ENCODE data around the gene MYL3.

Gene MYL3

DNA sequence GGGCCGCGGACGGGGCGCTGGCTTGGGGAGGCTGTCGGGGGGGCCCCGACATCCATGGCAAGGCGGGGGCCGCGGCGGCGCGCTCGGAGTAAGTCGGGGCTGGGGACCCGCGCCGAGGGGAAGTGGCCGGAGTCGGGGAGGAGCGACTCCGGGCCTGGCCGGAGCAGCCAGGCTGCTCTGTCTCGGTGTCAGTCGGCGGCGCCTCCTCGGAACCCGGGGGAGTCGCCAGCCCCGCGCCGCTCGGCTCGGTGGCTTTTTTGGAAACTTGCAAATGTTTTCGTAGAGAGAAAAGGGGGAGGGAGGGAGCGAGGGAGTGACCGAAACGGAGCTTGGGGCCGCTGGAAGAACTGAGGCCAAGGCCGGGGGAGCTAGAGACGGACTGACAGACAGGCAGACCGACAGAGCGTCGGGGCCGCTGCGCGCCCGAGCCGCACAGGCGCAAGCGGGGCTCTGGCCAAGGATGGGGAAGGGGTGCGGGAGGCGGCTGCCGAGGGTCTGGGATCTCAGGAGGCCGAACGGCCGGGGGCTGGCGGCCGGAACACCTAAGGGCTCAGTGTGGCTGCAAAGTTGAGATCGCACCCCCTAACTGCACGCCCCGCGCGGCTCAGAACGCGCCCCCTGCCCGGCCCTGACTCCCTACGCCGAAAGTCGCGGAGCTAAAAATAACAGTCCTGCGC is 19.3 kb upstream of the MYL3 start:
- no peak for DNase-seq

- peak; percentile 33 for DNase-seq
Measured at GRCh38 chr3:46881596-46882376, 18.5 kb upstream of the MYL3 start.

DNA sequence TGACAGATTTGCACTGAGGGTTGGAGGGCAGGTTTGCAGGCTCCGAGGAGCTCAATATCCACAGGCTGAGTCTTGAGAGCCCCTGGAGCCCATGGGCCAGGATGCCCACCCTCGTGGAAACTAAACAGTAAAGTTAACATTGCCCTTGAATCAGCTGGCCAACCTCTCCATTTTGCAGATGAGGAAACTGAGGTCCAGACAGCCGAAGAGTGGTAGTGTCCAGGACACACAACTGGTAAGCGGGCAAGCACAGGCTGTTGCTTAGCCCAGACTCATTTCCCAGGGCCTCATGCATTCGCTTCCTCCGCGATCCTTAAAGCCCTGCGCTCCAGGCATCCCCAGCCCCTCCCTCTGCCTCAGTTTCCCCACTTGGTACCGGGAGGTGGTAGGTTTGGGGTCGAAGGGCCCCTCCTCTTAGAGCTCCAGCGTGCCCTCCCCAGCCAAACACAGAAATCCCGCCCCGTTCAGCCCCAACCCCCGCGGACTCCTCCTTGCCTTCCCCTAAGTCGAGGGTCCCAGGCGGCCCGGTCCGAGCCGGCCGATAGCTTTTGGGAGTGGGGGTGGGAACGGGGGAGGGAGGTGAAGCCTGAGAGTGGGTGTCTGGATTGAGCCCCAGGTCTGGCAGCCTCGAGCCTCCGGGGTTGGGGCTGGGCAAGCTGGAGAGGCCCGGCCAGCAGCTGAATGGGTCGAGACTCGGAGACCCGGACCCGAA is 17.8 kb upstream of the MYL3 start:
- no peak for DNase-seq

DNA sequence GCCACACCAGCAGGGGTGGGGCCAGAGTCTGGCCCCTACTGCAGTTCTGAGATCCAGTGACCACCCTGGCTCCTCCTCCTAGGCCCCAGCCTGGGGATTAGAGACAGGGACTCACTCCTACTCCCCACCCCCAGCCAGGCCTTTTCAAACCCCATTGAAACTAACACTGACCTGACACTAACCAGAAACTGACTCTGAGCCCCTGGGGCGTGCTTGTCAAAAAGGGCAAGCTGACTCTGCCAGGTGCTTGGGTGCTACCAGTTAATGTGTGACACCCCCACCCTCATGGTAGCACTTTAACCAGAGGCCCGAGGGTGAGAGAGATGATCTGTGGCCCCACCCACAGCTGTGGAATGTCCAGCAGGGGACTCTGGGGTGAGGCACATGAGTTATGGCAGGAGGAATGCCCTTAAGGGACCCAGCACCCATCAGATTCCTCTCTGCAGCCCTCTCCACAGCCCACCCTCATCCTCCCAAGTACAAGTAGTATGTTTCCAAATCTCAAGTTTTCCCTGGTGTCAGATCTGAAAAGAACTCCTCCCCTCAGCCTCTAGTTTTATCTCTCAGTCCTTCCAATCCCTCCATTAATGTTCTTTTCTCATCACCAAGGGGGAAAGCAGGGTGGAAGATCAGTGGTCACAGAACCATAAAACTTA is 15.7 kb upstream of the MYL3 start:
- DNase-seq = no peak

DNA sequence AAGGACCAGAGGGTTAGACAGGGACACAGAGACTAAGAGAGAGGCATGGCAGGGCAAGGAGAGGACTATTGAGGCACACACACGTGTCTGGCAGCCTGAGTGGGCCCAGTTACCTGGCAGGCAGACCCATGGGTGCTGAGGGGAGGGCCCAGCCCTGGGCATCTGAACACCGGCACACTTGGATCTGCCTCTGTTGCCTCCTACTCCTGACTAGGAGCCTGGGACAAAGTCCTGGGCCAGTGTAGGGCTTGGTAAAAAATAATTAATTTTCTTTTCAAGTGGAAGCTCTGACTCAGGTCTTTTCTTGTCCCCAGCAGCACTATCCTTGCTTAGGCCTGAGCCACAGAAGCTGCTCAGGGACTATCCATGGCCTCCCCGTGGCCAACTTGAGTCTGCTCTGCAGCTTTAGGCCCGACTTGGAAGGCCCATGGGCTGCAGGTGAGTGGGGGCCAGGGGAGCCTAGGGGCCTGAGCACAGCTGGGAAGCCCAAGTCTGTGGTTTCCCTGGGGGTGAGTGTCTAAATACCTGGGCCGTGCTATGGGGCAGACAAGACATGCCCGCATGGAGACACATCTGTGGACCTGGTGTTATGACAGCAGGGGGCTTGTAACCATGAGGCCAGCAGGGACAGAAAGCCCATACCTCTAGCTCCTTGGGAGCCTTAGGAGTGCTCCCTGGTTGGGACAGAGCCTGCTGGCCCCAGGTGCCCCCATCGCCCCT is 14.3 kb upstream of the MYL3 start, which contains the start of gene PTH1R:
Gene PTH1R (plus strand): TSS at position 316 of the 720 bp plus-strand sequence. CDS start 5,839 bp downstream, outside the sequence.
- no peak for DNase-seq

GRCh38 chr3:46876313-46877300 is 13.4 kb upstream of the MYL3 start:
- no peak for DNase-seq

GRCh38 chr3:46875560-46875959 is 12.3 kb upstream of the MYL3 start:
- DNase-seq = no peak

GRCh38 chr3:46874430-46874829 is 11.2 kb upstream of the MYL3 start:
- DNase-seq = no peak

GRCh38 chr3:46873521-46873920 is 10.3 kb upstream of the MYL3 start:
- no peak for DNase-seq

GRCh38 chr3:46871222-46871621 is 8.0 kb upstream of the MYL3 start:
- no peak for DNase-seq

- no peak for DNase-seq
Measured at GRCh38 chr3:46870651-46871050, 7.4 kb upstream of the MYL3 start.

DNA sequence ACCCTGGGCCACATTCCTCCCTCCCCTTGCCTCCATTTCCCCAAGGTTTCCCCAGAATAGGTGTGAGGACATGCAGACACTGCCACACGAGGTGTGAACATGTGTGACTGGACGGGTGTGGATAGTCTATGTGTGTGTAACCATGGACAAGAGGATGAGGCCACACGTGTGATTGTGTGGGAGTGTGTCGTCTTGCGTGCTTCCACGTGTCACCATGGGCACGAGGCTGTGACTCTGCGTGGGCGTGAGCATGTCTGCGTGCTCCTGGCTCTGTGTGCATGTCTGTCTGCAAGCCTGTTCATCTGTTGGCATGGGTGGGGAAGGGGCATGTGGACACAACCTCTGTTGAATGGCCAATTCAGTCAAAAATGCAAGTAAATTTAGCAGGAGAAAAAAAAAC is 6.2 kb upstream of the MYL3 start:
- no peak for DNase-seq

GRCh38 chr3:46868948-46869347 is 5.7 kb upstream of the MYL3 start:
- DNase-seq = no peak

GRCh38 chr3:46868287-46868686 is 5.0 kb upstream of the MYL3 start:
- DNase-seq = no peak

DNA sequence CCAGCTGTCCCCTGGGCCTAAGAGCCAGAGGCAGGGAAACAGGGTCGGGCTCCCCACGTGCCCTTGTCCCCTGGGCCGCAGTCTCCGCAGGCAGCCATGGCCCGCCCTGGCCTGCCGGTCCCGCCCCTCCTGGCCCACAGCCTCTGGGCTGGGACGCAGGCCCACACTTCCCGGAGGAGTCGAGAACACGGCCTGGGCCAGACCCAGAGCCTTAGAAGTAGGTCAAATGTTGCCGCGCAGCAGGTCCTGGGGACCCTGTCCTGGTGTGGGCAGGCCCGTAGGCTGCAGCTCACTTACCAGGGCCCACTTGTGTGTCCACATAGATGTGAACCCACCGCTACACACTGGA is 4.3 kb upstream of the MYL3 start:
- DNase-seq = no peak

GRCh38 chr3:46866720-46867549 is 3.7 kb upstream of the MYL3 start:
- DNase-seq = peak; percentile 88

DNA sequence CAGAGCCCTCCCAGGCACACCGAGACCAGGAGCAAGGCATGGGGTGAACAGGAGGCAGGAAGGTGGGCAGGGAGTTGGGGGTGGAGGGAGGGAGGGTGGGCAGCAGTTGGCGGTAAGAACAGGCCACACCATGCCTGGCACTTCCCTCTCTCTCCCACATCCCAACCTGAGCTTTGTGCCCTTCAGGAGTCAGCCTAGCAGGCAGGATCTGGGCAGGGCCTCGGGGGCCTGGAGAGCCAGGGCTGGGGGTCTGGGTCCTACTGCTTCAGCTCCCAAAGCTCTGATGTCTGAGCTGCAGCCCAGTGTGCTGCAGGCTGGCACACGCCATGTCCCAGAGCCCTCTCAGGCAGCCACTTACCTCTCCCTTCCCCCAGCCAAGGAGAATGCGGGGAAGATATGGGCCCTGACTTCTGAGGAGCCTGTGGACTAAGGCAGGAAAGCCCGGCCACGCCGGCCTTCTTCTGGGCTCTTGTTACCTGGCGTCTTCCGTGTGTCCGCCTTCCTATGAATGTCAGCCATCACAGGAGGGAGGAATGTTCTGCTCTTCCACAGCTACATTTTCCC is 2.9 kb upstream of the MYL3 start:
- no peak for DNase-seq

GRCh38 chr3:46865546-46865945 is 2.3 kb upstream of the MYL3 start:
- DNase-seq = no peak

- no peak for DNase-seq
Measured at GRCh38 chr3:46865031-46865507, 1.8 kb upstream of the MYL3 start.

Data from activated CD4-positive, alpha-beta T cell treated with anti-CD3 and anti-CD28 coated beads for 48 hours (primary cell).